ENCODE measurements around the gene DUSP1.
"Not testable (repeated sequence)": the region's sequence is repeated elsewhere in the genome, so short reads cannot be mapped to it uniquely, and the experiment has no call there.

The DUSP1 gene

DNA sequence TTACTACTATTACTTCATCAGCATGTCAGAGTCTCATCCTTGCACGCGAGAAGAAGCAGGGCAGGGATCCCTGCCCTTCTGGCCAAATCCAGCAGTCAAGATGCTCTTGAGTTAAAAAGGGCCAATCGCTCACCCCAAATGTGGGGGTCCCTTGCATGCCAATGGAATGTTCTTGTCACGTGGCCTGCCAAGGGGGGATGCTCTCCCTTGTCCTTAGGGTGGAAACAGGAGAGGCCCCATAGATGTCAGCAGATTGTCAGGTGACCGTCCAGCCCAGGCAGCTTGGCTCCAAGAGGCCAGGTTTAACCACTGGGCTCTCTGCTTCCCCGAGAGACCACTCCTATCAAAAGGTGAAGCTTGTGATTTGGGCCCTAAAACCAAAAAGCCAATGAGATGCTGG is 25.3 kb upstream of the DUSP1 start:
- no peak for DNase-seq

DNA sequence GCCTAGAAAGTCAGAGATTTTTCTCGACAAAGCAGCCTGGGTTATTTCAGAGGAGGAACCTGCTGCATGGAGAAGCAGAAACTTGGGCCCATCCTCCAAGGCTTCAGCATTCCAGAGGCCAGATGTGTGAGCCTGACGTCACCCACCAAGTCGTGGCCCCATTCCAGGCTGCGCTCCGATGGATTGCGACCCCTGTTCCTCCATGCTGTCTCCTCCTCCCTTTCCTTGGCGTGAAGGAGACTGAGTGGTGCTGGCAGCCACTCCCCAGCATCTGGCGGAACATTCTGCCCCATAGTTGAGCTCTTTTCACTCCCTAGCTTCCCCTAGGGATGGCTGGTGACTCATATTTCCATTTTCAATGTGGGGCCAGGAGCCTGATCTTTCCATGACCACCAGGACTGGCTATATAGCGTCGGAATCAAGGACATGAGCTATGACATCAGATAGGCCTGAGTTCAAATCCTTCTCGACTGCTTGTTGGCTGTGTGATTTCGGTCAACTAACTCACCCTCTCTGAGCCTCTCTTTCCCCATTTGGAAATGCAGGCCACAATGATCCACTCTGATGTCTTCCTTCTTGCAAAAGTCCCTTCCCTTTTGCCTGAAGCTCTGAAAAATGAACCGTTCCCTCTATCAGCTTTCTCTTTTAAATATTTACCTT is 24.5 kb upstream of the DUSP1 start:
- DNase-seq: no peak

DNA sequence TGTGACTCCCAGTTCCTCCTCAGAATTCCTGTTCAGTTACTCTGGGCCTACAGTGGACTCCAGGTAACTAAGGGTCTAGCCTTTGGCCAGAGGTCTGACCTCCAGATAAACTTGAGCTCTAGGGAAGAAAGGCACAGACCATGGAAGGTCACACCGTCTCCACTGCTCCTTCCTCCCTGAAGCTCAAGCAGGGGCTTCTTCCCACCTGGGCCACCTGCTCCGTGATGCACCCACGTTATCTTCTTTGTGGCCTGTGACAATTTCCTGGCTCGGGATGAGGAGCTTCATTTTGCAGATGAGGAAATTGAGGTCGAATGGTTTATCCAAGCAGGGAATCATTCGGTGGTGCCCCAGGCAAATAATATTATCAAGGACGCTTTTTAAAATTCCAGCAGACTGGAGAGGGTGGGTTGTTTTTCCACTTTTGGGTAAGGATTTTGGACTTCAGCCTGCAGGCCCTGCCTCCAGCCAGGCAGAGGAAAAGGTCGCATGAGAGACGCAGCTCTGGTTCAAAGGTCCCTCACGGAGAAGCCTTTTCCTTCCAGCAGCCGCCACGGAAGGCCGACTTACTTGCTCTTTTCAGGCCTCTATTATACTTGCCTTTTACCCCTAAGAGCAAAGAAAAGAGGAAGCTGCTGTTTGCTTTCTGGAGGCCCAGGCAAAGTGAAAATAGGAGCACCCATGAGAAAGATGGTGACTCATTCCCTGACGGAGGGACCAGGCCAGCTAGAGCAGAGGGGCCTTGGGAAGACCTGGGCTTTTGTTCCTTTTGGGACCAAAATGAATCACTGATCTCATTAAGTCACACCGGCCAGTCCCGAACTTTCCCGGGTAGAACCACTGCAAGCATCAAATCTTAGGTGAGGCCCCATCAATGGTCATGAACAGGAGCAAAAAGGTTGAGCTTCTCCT is 22.8 kb upstream of the DUSP1 start:
- no peak for DNase-seq

DNA sequence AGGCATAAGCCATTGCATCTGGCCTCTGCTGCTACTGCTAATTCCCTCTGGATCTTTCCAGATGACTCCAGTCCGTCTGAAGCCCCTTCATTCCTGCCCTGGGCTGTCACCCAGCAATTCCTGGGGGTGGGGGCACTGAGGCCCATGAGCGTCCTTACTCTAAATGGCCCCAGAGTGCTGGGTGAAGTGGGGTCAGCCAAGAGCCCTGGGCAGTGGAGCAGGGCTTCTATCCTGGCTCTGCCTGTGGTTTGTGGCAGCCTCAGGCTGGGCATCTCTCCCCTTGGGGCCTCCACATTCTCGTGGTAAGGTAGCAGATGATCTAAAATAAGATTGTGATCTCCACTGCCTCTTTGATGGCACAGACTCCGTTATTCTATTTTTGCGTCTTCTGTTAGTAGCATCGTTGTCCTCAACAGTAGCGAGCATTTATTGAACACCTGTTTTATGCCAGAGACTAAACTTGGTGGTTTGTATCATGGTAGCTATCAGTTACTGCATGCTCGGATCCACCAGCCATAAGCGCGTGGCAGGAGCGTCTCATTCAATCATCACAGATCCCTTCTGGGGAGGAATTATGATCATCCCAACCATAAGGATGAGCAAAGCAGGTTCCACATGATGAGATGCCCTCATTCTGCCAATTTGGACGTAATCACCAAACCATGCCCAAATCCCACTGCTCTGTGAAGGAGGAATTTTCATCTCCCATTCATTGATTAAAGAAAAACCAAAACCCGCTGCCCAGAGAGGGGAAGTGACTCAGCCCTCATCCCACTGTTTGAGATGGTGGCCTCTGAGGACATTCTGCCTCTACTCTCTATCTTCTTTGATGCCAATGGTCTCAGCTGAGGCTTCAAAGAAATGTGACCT is 21.9 kb upstream of the DUSP1 start:
- DNase-seq: no peak

DNA sequence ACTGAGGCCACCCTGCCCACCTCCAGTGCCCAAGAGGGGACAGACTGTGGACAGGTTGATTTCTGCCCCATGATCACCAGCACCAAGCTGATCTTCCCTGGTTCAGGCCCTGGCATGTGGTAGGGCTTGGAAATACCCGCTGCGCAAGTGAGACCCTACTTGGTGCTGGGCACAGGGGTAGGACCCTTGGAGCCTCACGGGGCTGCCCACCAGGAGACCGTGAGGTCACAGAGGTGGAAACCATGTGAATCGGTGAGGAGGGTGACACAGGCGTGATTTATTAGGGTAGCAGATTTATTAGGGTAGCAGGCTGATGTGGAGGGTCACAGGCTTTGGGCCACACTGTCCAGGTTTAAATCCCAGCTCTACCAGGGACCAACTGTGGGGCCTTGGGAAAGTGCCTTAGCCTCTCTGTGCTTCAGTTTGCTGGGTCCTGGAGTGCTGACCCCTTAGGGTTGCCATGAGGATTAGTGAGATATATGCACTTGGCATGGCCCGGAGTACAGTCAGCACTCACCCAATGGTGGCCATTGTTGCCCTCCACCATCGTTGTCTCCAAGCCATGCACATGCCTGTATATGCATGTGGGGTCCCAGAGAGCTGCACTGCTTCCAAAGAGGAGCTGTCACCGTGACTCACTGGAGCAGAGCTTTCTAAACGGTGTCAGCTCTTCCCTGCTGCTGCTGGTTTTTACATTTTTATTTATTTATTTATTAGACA is 20.9 kb upstream of the DUSP1 start:
- DNase-seq: no peak

DNA sequence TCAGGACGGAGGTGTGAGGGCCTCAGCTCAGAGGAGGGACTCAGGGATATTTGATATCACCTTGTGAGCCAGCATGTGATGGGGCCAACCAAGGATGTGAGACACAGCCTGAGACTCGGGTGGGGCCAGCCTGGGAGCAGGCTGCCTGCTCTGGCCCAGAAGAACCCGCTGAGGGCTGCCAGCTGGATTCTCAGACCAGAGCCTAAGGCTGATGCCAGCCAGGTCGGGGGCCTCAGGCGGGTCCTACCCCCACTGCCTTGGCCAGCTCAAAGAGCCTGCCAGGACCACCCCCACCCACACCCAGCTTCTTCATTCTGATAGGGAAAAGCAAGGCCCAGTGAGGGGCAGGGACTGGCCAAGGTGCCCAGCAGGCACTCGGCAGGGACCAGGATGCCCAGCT is 20.3 kb upstream of the DUSP1 start:
- no peak for DNase-seq

DNA sequence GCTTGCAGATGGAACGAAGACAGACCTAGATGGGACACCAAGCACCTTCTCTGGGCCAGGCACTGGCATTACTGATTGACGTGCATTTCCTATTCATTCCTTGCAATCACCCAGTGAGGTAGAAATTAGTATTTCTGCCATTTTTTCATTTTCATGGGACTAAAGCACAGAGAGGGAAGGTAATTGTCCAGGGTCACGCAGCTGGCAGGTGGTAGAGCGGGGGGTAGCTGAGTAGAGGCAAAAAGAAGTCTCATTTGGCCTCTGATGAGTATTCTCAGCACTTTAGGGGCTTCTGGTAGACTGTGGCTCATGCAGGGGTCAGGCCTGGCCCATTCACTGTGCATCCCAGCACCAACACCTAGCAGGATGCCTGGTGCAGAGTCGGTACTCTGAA is 19.5 kb upstream of the DUSP1 start:
- no peak for DNase-seq

DNA sequence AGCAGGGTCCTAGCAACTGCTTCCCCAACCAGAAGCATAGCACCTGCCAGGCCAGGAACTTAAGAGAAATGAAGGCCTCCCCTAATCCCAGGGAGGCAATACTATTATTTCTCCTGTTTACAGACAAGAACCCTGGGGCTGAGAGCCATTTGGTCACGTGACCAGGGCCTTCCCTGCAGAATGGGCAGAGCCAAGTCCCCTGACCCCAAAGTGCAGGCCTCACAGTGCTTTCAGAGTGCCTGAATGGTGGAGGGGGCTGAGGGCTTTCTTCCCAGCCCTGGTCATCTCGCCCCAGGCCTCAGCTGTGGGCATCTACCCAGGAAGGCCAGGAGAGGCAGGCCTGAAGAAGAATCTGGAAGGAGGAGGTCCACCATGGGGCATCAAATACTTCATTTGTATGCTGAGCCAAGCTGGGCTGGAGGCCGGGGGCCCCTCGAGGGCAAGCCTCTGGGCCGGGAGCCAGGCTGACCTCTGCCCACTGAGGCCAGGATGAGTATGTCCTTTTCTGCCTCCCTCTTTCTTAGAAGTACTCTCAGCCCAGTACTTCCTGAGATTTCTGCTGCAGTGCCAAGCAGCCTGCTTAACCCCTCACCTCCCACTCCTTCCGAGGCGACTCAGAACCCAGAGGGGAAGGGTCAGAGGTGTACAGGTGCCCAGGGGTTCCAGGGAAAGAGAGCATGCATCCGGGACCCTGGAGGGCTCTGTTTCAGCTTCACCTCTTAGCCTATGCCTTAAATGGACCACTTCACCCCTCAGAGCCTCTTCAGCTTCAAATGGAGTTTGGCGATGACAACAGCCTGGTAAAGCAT is 18.9 kb upstream of the DUSP1 start:
- DNase-seq: no peak

DNA sequence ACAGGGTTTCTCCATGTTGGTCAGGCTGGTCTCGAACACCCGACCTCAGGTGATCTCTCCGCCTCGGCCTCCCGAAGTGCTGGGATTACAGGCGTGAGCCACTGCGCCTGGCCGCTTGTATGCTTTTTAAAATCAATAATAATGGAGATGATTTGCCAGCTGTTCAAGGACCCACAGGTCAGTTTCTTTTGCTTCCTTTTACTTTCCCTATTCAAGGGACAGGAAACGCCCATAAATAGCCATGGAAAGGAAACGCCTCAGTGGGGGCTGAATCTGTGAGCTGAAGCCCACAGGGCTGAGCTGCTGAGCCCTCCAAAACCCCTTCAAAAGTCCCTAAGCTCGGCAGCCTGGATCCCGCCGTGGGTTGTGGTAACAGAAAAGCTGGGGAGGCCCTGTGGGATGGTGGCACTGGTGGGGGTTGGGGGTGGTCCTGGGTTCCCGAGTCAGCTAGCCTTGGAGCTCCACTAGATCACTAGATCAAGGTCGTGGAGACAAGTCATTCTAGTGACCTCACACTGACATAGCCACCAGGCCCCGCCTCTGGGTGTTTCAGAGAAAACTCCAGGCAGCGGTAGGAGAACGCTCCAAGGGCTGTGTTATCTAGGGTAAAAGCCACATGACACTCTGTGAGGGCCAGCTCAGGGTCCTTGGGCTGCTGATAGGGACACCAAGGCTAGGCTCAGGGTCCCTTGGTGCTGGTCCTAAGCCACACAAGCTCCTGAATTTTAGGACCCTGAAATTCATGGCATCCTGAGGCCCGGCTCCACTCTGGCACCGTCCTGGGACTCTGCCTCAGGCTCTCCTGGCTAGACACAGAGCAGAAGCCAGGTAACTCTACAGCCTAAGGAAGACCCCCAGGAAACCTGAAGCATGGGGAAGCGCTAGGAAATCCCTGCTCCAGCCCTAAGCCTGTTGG is 18.0 kb upstream of the DUSP1 start:
- no peak for DNase-seq

DNA sequence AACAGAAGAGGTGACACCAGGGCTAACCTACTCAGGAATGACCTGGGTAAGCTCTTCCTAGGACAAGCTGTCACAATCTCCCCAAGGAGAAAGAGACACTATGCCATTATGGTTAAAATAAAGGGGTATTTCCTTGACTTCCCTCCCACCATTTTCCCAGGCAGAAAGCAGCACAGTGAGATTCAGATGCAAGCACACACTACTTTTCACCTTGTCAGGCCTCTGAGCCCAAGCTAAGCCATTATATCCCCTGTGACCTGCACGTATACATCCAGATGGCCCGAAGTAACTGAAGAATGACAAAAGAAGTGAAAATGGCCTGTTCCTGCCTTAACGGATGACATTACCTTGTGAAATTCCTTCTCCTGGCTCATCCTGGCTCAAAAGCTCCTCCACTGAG is 16.5 kb upstream of the DUSP1 start:
- not testable (repeated sequence) for DNase-seq

DNA sequence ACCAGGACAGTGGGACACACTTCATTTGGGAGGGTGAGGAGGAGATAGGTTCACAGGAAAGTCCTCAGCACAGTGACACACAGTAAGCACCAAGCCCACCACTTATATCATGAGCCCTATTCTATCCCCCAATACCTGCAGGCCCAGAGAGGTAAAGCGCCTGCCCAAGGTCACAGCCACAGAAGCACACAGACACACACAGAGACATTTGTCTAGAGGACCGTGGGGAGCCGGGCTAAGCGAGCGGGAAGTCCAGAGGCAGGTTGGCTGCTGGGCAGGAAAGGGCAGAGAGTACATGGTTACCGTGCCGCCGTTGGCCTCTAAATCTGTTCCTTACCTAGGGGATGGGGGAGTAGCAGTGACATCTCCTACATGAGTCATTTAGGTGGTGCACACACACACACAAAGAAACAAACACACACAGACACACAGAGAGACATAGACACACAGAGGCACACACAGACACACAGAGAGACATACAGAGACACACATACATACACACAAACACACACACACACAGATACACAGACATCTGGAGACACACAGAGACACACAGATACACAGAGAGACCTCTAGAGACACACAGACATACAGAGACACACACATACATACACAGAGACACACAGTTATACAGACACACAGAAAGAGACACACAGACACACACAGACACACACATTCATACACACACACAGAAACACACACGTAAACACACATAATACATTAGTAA is 15.9 kb upstream of the DUSP1 start:
- DNase-seq: no peak

DNA sequence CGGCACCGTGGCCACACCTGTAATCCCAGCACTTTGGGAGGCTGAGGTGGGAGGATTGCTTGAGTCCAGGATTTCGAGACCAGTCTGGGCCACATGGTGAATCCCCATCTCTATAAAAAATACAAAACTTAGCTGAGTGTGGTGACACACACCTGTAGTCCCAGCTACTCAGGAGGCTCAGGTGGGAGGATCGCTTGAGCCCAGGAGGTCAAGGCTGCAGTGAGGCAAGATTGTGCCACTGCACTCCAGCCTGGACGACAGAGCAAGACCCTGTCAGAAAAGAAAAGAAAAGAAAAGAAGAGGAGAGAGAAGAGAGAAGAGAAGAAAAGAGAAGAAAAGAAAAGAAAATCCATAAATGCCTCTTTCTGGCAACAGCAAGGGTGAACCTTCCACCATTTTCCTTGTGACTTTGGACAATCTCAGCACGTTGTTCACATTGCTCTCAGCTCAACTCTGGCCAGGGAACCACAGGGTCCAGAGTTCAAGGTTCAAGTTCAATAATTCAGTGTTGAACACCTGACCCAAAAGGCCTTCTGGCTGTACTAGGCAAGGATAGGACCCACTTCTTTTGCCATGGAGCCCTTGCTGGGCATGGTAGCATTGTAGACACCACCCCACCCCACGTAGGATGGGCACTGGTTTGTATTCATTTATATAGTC is 14.6 kb upstream of the DUSP1 start:
- DNase-seq: no peak

DNA sequence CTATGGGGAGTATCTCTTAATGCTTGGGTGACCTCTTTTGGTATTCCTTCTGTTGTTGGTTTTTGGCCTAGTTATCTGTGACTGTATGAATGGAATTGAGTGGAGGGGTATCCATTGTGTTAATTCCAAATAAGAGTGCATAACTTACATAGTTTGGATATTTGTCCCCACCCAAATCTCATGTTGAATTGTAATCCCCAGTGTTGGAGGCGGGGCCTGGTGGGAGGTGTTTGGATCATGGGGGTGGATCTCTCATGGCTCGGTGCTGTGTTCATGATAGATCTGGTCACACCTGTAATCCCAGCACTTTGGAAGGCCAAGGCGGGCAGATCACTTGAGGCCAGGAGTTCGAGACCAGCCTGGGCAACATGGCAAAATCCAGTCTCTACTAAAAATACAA is 13.2 kb upstream of the DUSP1 start:
- not testable (repeated sequence) for DNase-seq

DNA sequence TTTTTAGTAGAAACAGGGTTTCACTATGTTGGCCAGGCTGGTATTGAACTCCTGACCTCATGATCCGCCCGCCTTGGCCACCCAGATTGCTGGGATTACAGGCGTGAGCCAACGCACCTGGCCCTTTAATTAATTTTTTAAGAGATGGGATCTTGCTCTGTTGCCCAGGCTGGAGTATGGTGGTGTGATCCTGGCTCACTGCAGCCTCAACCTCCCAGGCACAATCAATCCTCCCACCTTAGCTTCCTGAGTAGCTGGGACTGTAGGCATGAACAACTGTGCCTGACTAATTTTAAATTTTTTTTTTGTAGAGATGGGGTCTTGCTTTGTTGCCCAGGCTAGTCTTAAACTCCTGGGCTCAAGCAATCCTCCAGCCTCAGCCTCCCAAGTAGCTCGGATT is 12.3 kb upstream of the DUSP1 start:
- DNase-seq: not testable (repeated sequence)

DNA sequence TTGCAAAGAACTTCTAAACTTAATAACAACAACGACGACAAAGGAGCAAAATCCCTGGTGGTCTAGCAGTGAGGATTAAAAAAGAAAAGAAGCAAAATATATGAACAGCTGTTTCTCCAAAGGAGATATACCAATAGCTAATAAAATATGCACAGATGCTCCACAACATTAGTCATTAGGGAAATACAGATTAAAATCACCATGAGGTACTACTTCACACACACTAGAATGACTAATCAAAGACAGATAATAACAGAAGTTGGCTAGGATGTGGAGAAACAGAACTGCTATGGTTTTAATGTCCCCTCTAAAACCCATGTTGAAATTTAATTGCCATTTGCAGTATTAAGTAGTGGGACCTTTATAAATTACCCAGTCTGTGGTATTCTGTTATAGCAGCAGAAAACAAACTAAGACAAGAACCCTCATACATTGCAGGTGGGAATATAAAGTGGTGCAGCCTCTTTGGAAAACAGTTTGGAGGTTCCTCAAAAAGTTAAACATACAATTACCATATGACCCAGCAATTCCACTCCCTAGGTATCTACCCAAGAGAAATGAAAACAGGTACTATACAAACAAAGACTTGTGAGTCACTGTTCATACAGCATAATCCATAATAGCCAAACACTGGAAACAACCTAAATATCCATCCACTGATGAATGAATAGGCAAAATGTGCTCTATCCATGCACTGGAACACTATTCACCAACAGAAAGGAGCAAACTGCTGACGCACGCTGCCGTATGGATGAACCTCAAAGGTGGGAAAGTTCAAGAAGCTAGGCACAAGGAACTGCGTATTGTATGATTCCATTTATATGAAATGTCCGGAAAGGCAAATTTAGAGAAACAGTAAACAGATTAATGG is 11.4 kb upstream of the DUSP1 start:
- DNase-seq: no peak

DNA sequence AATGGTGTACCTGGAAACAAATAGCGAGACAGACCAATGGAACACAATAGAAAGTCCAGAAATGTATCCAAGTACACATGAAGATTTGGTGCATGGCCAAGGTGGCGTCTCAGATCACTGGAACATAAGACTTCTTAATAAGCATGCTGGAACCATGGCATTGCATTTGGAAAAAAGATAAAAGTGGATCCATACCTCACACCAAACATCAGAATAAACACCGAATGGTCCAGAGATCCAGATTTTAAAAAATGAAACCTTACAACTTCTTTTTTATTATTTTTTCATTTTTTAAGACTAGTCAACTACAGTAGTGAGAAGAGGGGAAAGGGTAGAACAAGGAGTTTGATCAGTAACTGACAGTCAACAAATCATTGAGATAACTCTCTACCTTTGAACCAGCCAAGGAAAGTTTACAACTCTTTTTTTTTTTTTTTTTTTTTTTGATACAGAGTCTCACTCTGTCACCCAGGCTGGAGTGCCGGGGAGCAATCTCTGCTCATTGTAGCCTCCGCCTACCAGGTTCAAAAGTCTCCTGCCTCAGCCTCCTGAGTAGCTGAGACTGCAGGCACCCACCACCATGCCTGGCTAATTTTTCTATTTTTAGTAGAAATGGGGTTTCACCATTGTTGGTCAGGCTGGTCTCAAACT is 8.8 kb upstream of the DUSP1 start:
- no peak for DNase-seq

DNA sequence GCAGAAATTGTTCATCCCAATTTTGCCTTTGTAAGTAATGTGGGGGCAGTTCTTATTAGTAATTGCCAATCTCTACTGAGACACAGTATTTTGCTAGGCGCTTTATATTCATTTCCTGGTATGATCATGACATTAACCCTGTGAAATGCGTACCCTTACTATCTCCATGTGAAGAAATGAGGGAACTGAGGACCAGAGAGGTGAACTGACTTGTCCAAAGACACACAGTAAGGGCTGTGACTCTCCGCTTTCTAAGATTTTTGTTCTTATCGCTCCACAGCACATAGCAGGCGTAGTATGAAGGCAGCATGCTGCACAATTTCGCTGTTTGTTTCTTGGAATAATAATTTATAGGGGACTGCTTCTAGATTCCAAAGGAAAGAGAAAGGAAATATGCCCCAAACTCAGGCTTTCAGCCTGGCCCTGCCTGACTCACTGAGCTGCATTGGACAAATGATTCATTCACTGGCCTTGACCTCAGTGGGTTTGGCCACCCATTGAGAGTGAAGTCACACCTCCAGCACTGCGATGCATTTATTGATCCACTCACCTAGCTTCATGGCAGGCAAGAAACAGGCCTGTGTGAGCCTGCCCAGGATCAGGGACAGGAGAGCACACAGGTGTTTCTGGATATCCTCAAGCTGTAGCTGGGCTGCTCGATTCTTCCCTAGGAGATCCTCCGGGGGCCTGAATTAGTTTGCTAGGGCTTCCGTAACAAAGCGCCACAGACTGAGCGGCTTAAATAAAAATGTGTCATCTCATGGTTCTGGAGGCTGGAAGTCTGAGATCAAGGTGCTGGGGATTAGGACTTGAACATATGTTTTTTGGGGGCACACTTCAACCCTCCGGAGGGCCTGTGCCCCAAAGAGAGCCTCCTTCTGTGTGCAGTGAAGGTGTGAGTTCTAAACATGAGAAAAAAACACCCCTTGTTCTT is 7.2 kb upstream of the DUSP1 start:
- no peak for DNase-seq

Data from NCI-H1092 (cell line).